ENCODE data around the gene COA3.

COA3 gene

DNA sequence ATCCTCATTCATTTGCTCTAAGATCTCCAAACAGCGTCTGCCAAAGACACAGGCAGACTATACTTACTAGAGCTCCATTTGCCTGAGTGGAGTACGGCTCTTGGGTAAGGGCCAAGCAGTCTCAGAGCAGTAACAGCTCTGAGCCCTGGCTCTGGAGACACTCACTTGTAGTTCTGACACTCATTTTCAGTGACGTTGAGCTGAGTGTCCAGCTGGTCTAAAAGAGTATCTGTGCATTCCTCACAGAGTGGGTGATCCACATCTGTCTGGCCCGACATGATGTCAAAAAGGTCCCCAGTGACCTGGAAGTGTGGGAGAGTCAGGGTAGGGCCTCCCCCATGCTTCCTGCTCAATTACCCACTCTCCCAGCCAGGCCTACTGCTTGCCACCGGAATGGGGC lies 19.9 kb upstream of the COA3 start:
- DNase-seq (ENCODE audit: low read depth in 2 of 2): no peak

DNA sequence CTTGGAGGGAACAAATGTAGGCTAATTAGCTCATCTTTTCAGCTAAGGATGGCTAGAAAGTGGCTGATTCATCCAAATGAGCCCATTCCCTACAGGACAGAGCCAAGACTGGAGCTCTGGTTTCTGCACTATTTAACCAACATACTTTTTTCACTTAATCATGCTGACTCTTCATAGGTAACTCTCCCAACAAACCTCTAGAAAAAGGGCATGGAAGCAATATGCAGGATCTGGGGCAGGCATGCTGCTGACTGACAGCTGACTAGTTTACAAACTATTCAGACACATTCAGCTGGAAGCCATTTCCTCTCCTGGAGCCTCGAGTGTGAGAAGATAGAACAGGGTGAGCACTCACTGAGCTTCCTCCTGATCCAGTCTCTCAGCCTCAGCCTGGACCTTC lies 19.4 kb upstream of the COA3 start:
- no peak for DNase-seq (ENCODE audit: low read depth in 2 of 2)

DNA sequence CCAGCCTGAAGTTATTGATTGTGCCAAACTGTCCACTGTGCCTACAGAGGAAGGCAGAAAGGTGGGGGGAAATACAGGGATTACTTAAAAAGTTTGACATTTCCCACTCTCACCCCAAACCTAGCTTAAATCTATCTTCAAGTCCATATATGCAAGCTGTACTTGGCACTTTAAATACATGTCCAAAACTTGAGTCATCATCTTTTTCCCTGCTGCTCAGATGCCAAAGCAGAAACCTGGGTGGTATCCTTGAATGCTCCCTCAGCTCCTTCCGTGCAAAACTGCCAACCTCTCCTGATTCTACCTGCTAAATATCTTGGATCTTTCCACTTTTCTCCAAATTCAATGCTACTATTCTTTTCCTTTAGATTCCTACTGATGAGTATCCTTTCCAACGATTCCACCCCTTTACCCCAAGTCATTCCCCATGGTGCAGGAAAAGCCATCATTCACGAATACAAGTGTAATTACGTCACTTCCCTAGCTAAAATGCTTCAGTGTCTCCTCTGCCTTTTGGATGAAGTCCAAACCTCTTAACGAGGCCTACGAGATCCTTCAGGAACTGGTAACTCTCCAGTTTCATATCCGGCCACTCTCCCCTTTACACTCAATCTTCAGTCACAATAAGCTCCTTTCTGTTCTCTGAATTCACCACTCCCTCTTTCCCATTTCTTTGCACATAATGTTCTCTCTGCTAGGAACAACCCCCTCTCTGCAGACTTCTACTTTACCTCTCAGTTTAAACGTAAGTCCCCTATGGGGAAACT lies 16.3 kb upstream of the COA3 start:
- DNase-seq (ENCODE audit: low read depth in 2 of 2): no peak

DNA sequence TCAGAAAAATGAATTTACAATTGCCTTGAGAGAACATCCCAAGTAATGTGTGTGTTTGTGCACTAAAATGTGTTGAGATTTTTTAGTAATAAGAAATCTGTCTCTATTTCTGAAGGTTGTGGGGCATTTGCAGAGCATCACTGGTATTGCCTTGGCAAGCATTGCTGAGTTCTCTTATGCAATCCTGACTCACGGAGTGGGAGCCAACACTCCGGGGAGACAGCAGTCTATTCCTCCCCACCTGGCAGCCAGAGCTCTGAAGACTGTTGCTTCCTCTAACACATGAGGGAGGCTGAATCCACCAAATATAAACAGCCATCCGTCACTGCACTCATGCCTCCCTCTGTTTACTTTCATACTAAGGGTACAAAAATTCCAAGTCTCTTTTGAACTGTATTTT lies 10.7 kb upstream of the COA3 start:
- DNase-seq (ENCODE audit: low read depth in 2 of 2): no peak

DNA sequence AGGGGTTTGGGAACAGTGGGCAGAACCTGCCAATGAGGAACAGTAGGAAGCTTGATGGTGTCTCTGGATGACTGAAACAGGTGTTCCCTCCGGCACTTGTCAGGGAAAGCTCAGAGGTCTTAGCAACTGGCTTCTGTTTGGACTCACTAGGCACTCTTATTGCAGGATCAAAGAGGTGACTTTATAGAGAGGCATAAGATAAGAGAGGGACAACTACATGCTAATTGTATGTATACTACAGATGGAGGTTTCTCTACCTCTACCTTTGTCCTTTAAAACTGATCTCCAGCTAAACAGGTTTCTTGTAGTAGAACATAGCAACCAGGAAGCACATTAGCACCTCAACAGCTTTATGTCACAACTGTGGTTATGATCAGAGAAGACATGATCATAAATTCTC lies 7.7 kb upstream of the COA3 start:
- DNase-seq (ENCODE audit: low read depth in 2 of 2): no peak

DNA sequence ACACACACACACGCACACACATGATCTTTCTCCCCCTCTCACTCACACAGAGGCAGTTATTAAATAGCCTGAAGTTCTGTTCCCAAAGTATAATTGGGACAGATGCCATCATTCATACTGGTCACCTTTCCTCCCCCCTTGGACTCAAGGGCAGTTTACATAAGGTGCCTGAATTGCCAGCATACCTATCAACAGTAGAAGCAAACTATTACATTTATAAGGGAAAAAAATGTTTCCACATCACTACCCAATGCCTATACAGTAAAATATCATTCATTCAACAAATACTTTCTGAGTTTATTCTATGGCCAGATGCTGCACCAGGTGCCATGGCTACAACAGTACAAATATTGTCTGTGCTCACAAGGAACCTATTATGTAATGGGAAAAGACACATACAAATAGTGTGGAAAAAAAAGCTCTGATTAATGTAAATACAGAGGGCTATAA lies 6.4 kb upstream of the COA3 start:
- no peak for DNase-seq (ENCODE audit: low read depth in 2 of 2)

DNA sequence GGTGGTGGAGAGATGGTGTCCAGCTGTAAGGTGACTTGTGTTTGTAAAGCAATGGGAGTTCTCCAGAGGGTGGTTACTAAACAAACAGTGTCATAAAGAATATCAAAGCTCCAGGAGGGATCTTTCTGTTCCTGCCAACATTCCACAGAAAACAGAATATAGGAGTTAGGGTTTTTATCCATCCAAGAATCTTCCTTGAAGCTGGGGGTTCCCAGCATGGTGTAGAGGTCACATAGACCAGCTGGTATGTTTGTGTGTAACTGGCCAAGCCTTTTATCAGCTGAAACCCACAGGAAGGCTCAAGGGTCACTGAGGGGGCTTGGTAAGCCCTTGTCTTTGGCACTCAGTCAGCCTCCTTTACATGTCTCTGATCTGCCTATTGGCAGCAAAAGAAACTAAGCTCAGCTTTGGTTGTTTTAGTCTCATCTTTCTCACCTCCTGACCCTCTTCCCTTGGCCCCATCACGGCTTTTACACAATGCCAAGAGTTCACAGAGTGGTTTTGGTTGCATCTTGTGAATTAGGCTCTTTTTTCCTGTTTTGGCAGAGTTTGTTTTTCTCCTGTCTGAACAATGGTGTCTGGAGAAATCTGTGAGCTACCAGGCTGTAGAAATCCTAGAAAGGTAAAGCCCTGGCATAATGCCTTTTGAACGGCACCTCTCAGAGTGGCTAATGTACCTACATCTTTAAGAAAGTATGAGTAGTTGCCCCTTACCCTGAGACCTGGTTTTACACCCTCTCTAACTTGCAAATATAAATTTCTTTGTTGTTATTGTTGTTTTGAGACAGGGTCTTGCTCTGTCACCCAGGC lies 4.8 kb upstream of the COA3 start:
- DNase-seq (ENCODE audit: low read depth in 2 of 2): no peak

DNA sequence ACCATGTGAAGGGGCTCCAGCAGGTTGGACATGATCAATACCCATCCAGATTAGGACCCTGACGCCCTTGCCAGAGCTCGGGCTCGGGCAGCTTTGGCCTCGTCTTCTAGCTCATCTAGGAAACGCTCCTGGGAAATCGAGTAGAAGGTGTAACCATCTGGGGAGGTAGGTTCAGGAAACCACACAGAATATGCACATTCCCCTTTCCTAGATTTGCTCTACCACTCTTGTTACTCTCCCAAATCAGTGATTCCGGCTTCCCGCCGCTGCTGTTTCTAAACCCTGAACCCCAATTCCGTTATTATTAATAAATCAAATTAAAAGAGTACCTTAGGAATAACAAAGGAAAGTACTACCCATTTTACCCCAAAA lies 507 bp downstream of the COA3 start:
- DNase-seq (ENCODE audit: low read depth in 2 of 2): no peak

DNA sequence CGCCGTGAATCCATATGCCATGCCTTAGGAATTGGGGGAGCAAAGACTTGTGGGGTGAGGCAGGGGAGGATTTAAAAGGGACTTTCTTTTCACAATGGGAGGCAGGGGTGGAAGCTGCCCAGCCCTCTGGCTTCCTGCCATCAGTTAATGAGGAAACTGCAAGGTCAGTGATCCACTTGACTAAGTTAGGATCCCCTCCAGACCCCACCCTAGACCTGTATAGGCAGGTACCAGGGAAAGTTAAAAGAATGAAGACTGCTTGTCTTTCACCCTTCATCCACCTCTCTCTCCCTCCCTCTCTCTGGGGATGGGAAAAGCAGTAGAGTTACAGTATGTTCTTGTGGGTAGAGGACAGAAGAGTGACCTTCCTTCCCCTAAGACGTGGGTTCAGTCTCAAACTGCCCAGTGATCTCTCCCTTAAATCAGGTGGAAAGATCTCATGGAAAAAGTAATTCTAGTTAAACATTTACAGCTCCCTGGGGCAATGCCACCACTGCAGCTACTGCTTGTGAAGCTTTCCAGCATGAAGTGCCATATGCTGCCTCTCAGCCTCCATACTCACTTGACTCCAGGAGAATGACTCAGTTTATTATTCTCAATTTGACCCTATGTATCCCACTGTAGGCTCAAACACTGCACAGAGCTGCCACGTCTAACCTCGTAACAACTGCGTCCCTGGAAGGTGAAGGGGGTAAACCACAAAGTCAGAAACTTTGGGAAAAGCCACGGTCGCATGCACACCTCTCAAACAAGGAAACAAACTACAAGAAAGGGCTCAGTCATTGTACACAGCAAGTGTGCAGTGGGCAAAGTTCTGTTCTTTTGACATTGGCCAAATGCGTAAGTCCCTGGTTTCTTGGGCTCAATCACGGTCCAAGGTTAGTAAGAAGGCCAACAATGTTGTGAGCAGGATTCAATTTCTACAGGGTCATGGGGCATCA lies 1.2 kb downstream of the COA3 start:
- no peak for DNase-seq (ENCODE audit: low read depth in 2 of 2)

DNA sequence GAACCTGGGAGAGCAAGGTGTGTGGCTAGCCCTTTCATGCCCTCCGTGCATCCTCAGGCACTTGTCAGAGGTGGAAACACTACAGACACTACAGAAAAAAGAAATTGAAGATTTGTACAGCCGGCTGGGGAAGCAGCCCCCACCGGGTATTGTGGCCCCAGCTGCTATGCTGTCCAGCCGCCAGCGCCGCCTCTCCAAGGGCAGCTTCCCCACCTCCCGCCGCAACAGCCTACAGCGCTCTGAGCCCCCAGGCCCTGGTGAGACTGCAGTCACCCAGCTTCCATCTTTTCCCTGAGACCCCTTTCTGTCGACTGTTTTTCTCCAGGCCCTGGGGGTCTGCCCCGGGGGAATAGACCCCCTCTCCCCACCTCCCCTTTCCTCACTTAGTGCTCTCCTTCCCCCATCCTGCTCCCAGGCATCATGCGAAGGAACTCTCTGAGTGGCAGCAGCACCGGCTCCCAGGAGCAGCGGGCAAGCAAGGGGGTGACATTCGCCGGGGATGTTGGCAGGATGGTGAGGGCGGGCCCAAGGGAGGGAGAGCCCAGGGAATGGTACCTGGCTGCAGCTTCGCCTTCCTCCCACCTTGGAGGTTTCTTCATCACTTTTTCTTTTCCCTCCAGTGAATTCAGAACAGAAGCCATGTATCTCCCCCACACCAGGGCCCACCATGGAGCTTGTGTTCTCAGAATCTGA lies 2.3 kb downstream of the COA3 start:
- no peak for DNase-seq (ENCODE audit: low read depth in 2 of 2)

DNA sequence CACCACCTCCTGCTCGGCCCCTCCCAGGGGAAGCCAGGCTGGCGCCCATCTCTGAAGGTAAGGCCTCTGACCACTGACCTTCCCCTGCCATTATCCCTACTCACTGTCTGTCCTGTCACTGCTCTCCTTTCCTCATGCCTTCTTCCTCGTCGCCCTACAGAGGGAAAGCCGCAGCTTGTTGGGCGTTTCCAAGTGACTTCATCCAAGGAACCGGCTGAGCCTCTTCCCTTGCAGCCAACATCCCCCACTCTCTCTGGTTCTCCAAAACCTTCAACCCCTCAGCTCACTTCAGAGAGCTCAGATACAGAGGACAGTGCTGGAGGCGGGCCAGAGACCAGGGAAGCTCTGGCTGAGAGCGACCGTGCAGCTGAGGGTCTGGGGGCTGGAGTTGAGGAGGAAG lies 3.0 kb downstream of the COA3 start:
- no peak for DNase-seq (ENCODE audit: low read depth in 2 of 2)

DNA sequence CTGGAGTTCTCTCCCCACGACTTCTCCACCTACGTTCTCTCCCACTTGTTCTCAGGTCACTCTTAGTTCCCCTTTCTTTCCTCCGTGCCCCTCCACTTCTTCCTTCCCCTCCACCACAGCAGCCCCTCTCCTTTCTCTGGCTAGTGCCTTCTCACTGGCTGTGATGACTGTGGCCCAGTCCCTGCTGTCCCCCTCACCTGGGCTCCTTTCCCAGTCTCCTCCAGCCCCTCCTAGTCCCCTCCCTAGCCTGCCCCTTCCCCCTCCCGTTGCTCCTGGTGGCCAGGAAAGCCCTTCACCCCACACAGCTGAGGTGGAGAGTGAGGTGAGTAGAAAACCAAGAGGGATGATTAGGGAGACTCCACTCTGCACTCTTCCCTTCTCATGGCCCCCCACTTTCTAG lies 3.4 kb downstream of the COA3 start:
- no peak for DNase-seq (ENCODE audit: low read depth in 2 of 2)

DNA sequence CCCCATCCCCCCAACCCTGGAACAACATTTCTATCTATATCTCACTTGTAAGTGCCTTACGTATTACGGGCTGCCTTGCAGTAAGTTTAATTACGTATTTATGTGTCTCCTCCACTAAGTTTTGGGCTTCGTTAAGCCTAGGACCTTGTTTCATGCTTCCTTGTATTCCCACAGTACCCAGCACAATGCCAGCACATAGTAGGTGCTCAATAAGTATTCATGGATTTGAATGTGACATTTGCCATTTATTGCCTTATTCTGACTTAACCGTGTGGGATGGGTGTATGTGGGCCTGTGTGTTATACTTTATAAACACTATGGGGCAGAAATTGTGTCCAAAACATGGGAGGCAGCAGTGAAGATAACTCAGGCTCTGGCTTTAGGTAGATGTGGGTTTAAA lies 6.0 kb downstream of the COA3 start:
- DNase-seq (ENCODE audit: low read depth in 2 of 2): no peak

DNA sequence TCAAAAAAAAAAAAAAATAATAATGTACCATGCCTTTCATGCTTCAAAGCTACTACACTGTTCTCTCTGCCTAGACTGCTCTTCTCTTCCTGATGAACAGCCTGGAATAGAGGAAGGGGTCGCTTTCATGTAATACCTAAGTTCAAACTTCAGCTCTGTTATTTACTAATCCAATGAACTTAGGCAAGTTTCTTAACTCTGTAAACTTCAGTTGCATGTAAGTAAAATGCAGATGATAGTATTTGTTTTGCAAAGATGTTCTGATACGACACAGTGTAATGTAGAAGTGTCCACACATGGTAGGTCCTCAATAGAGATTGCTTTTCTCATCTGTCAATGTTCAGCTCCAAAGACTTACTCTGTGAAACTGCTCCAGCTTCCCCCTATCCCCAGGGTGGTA lies 6.6 kb downstream of the COA3 start:
- DNase-seq (ENCODE audit: low read depth in 2 of 2): no peak

DNA sequence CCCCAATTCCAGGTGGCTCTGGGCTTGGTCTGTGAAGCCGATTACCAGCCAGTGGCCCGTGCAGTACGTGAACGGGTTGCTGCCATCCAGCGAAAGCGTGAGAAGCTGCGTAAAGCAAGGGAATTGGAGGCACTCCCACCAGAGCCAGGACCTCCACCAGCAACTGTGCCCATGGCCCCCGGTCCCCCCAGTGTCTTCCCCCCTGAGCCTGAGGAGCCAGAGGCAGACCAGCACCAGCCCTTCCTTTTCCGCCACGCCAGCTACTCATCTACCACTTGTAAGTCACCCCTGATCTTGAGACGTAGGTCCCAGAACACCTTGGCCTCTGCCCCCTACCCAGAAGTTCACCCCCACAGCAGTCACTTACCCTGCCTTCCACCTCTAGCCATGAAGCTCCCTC lies 11.2 kb downstream of the COA3 start:
- DNase-seq (ENCODE audit: low read depth in 2 of 2): no peak

DNA sequence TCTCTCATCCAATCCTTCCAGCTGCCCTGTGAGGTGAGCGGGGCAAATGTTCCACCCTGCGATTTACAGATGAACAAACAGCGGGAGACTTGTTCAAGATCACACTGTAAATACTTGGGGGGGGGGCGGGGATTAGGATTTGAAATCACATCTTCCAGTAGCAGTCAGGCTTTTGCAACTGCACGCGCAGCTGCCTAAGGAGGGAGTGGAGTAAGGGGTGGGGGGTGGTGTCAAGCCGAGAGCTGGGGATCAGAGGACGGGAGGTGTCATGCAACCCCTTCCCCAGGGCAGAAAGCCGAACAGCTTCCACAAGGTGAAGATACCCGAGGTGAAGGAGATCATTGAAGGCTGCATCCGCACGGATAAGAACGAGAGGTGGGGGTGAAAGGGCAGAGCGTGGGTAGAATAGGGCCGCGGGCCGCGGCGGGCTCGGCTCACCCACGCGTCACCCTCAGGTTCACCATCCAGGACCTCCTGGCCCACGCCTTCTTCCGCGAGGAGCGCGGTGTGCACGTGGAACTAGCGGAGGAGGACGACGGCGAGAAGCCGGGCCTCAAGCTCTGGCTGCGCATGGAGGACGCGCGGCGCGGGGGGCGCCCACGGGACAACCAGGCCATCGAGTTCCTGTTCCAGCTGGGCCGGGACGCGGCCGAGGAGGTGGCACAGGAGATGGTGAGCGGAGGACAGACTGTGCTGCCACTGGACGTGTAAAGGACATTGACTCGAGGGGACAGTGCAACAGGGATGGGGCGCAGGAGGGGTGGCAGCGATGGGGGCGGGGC lies 13.5 kb downstream of the COA3 start:
- DNase-seq (ENCODE audit: low read depth in 2 of 2): peak in 1 of 2 donors; percentile 46

DNA sequence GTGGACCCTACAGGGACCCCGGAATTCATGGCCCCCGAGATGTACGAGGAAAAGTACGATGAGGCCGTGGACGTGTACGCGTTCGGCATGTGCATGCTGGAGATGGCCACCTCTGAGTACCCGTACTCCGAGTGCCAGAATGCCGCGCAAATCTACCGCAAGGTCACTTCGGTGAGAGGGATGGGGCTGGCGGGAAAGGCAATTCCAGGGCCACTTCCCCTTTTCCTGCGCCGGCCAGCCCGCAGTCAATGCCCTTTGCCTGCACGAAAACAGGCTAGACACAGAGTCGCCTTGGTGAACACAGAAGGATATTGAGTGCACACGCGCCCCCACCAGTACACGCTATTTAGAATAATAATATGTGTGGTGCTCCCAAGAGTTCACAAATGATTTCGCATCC lies 14.1 kb downstream of the COA3 start:
- DNase-seq (ENCODE audit: low read depth in 2 of 2): no peak

DNA sequence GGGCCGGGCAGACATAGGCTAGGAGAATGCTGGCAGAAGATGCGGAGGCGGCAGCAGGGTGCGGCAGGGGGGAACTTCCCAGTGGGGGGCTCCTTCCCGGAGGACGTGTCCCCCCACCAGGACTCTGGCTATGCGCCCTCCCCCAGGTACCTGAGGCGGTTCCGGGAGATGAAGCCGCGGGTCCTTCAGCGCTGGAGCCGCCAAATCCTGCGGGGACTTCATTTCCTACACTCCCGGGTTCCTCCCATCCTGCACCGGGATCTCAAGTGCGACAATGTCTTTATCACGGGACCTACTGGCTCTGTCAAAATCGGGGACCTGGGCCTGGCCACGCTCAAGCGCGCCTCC lies 14.7 kb downstream of the COA3 start:
- no peak for DNase-seq (ENCODE audit: low read depth in 2 of 2)

DNA sequence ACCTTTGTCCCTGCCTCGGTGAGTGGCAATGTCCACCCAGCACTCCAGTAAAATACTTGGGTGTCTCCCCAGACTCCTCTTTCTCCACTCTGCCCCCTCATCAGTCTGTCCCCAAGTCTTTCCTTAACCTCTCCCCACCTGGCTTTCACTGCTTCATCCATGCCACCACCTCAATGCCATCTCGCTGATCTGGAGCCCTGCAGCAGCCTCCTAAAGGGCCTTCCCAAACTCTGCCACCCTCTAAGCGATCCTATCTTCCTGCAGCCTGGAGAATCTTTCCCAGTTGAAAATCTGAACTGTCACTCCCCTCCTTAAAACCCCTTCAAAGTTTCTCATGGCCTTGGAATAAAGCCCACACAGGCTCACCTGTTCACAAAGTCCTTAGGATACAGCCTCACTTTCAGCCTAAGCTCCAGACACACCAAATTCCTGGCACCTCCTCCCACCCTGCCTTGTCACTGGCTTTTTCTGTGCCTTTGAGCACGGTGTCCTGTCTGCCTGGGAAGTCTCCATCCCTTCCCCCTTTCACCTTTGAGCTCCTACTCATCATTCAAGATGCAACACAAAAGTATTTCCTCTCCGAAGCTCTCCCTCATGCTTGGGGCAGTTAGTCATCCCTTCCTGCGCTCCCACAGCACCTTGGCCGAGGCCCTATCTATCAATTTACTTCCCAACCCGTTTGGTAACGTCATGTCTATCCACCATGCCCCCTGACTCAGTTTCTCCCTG lies 15.3 kb downstream of the COA3 start:
- no peak for DNase-seq (ENCODE audit: low read depth in 2 of 2)

Data from stimulated activated CD8-positive, alpha-beta memory T cell treated with anti-CD3 and anti-CD28 coated beads, Interleukin-7, amount 100 ng/mL, for 4 hours (primary cell).